WTC11 (cell line): Measurements from ENCODE around the gene CDK16. TPM values are rescaled to one million over a fixed set of nuclear protein-coding genes. Genes with fewer than 3 reads are reported as not detected.

Experiments used
- ATAC-seq: fragments of 200-7000 bp; cut with Tn5 transposase; 2 replicates; pipeline ENCODE4 v1.10.0; 2021; ENCODE audit warnings: mild to moderate bottlenecking, moderate library complexity
- CTCF ChIA-PET: fragments of 300-600 bp; sonication (Branson Sonifier 250); formaldehyde crosslinking; loops from one replicate; lab custom pipeline; 2021; ENCODE audit warnings: antibody characterized with exemption; lab: Charles Lee
- POLR2A ChIA-PET: fragments of 350-600 bp; sonication (Branson Sonifier 250); formaldehyde crosslinking; loops from one replicate; lab custom pipeline; 2021; ENCODE audit warnings: antibody characterized with exemption; lab: Charles Lee
- DNase-seq: peaks from one replicate; pipeline ENCODE4 v3.0.0; 2021; ENCODE audit warnings: low spot score
- H3K27ac Mint-ChIP-seq: 2 replicates; pipeline ENCODE4 v1.8.0; 2021; ENCODE audit warnings: mixed read lengths
- H3K27me3 Mint-ChIP-seq: 2 replicates; pipeline ENCODE4 v1.8.0; 2021; ENCODE audit warnings: low read depth, mild to moderate bottlenecking, moderate library complexity, mixed read lengths
- H3K36me3 Mint-ChIP-seq: 2 replicates; pipeline ENCODE4 v1.8.0; 2021; ENCODE audit warnings: mixed read lengths
- H3K4me1 Mint-ChIP-seq: 2 replicates; pipeline ENCODE4 v1.8.0; 2022; ENCODE audit warnings: mixed read lengths
- H3K4me3 Mint-ChIP-seq: 2 replicates; pipeline ENCODE4 v1.8.0; 2021; ENCODE audit warnings: mild to moderate bottlenecking, moderate library complexity, mixed read lengths
- H3K9me3 Mint-ChIP-seq: 2 replicates; pipeline ENCODE4 v1.8.0; 2021; ENCODE audit warnings: mixed read lengths
- EMX1 ChIP-seq: fragments of 250-450 bp; sonication (Bioruptor Pico); IDR thresholded peaks from 2 replicates; pipeline ENCODE4 v1.8.0; 2021; ENCODE audit warnings: mild to moderate bottlenecking
- ESRRA ChIP-seq: sonication (generic); formaldehyde crosslinking; IDR thresholded peaks from 2 replicates; pipeline ENCODE4 v1.8.1; 2022; ENCODE audit warnings: mild to moderate bottlenecking, missing genetic modification reagents, borderline replicate concordance
- ETV6 ChIP-seq: sonication (generic); formaldehyde crosslinking; IDR thresholded peaks from 2 replicates; pipeline ENCODE4 v1.8.1; 2022; ENCODE audit warnings: mild to moderate bottlenecking, missing genetic modification reagents
- FOXP1 ChIP-seq: sonication (generic); formaldehyde crosslinking; IDR thresholded peaks from 2 replicates; pipeline ENCODE4 v1.8.0; 2022; ENCODE audit warnings: missing genetic modification reagents, mild to moderate bottlenecking, moderate library complexity, borderline replicate concordance
- GABPB1 ChIP-seq: sonication (generic); formaldehyde crosslinking; IDR thresholded peaks from 2 replicates; pipeline ENCODE4 v1.8.1; 2023; ENCODE audit warnings: mild to moderate bottlenecking, missing genetic modification reagents
- GRHL2 ChIP-seq: fragments of 250-450 bp; sonication (Bioruptor Pico); IDR thresholded peaks from 2 replicates; pipeline ENCODE4 v1.8.0; 2022; ENCODE audit warnings: mild to moderate bottlenecking, moderate library complexity; ENCODE audit not compliant: insufficient replicate concordance, severe bottlenecking
- NFE2L1 ChIP-seq: sonication (generic); formaldehyde crosslinking; IDR thresholded peaks from 2 replicates; pipeline ENCODE4 v1.8.1; 2023; ENCODE audit warnings: missing genetic modification reagents
- NR1H2 ChIP-seq: sonication (generic); formaldehyde crosslinking; IDR thresholded peaks from 2 replicates; pipeline ENCODE4 v1.9.0; 2021; ENCODE audit warnings: mild to moderate bottlenecking, moderate library complexity, missing genetic modification reagents
- SP1 ChIP-seq: sonication (generic); formaldehyde crosslinking; conservative IDR thresholded peaks from 2 replicates; pipeline ENCODE4 v1.8.1; 2022; ENCODE audit warnings: missing genetic modification reagents
- TEAD4 ChIP-seq: sonication (generic); formaldehyde crosslinking; IDR thresholded peaks from 2 replicates; pipeline ENCODE4 v1.8.0; 2022; ENCODE audit warnings: mild to moderate bottlenecking, missing genetic modification reagents
- TP53 ChIP-seq: sonication (generic); formaldehyde crosslinking; IDR thresholded peaks from 2 replicates; pipeline ENCODE4 v1.8.1; 2023; ENCODE audit warnings: mild to moderate bottlenecking, missing genetic modification reagents
- USF2 ChIP-seq: sonication (generic); formaldehyde crosslinking; IDR thresholded peaks from 2 replicates; pipeline ENCODE4 v1.8.1; 2023; ENCODE audit warnings: mild to moderate bottlenecking, missing genetic modification reagents, moderate library complexity
- ZNF281 ChIP-seq: sonication (generic); formaldehyde crosslinking; IDR thresholded peaks from 2 replicates; pipeline ENCODE4 v1.8.0; 2023; ENCODE audit warnings: mild to moderate bottlenecking, missing genetic modification reagents
- ZNF416 ChIP-seq: fragments of 250-450 bp; sonication (Bioruptor Pico); IDR thresholded peaks from 2 replicates; pipeline ENCODE4 v1.9.0; 2021; ENCODE audit warnings: mild to moderate bottlenecking, inconsistent platforms
- total RNA-seq: library from RNA; stranded (reverse); gene quantifications from 3 replicates; pipeline ENCODE4 v1.2.3, GENCODE V29; 2021
- TF ChIP-seq, protein P1 (sequence below): fragments of 250-450 bp; sonication (Bioruptor Pico); IDR thresholded peaks from 2 replicates; pipeline ENCODE4 v1.8.0; 2021; ENCODE audit warnings: mild to moderate bottlenecking
- TF ChIP-seq, protein P2 (sequence below): sonication (generic); formaldehyde crosslinking; IDR thresholded peaks from 2 replicates; pipeline ENCODE4 v1.8.0; 2022; ENCODE audit warnings: mild to moderate bottlenecking, missing genetic modification reagents
- TF ChIP-seq, protein P3 (sequence below): fragments of 250-450 bp; sonication (Bioruptor Pico); conservative IDR thresholded peaks from 2 replicates; pipeline ENCODE4 v1.9.0; 2021; ENCODE audit warnings: mild to moderate bottlenecking

CDK16 gene
- total RNA-seq, 1 experiment from 2014 or later, result 130 TPM

- peaks cover 4% of the 10 kb centered on the region for H3K36me3 Mint-ChIP-seq
- peak overlapping the region; percentile 93 for H3K4me3 Mint-ChIP-seq
- DNase-seq (no peak), ATAC-seq (no peak)
- H3K9me3 Mint-ChIP-seq, result no peaks in the 10 kb centered on the region
- peak overlapping the region; percentile 93 for H3K27ac Mint-ChIP-seq
- H3K27me3 Mint-ChIP-seq, result no peaks in the 10 kb centered on the region
- ChIA-PET POLR2A (no interaction called here), CTCF (no interaction called here)
- H3K4me1 Mint-ChIP-seq, result peaks cover 10% of the 10 kb centered on the region
- TF ChIP-seq TEAD4, result no peak
- no peak for TF ChIP-seq TP53 (CRISPR knock-in tag)
- no peak for TF ChIP-seq GRHL2 (CRISPR knock-in tag)
- TF ChIP-seq, protein P1, sequence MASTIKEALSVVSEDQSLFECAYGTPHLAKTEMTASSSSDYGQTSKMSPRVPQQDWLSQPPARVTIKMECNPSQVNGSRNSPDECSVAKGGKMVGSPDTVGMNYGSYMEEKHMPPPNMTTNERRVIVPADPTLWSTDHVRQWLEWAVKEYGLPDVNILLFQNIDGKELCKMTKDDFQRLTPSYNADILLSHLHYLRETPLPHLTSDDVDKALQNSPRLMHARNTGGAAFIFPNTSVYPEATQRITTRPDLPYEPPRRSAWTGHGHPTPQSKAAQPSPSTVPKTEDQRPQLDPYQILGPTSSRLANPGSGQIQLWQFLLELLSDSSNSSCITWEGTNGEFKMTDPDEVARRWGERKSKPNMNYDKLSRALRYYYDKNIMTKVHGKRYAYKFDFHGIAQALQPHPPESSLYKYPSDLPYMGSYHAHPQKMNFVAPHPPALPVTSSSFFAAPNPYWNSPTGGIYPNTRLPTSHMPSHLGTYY, result no peak
- TF ChIP-seq ESRRA (CRISPR knock-in tag), result no peak
- TF ChIP-seq NFE2L1 (CRISPR knock-in tag), result no peak
- TF ChIP-seq EMX1 (CRISPR knock-in tag), result no peak
- no peak for TF ChIP-seq NR1H2 (CRISPR knock-in tag)
- no peak for TF ChIP-seq ZNF416 (CRISPR knock-in tag)
- TF ChIP-seq, protein P2, sequence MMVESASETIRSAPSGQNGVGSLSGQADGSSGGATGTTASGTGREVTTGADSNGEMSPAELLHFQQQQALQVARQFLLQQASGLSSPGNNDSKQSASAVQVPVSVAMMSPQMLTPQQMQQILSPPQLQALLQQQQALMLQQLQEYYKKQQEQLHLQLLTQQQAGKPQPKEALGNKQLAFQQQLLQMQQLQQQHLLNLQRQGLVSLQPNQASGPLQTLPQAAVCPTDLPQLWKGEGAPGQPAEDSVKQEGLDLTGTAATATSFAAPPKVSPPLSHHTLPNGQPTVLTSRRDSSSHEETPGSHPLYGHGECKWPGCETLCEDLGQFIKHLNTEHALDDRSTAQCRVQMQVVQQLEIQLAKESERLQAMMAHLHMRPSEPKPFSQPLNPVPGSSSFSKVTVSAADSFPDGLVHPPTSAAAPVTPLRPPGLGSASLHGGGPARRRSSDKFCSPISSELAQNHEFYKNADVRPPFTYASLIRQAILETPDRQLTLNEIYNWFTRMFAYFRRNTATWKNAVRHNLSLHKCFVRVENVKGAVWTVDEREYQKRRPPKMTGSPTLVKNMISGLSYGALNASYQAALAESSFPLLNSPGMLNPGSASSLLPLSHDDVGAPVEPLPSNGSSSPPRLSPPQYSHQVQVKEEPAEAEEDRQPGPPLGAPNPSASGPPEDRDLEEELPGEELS (CRISPR knock-in tag), result no peak
- TF ChIP-seq ZNF281, result no peak
- TF ChIP-seq, protein P3, sequence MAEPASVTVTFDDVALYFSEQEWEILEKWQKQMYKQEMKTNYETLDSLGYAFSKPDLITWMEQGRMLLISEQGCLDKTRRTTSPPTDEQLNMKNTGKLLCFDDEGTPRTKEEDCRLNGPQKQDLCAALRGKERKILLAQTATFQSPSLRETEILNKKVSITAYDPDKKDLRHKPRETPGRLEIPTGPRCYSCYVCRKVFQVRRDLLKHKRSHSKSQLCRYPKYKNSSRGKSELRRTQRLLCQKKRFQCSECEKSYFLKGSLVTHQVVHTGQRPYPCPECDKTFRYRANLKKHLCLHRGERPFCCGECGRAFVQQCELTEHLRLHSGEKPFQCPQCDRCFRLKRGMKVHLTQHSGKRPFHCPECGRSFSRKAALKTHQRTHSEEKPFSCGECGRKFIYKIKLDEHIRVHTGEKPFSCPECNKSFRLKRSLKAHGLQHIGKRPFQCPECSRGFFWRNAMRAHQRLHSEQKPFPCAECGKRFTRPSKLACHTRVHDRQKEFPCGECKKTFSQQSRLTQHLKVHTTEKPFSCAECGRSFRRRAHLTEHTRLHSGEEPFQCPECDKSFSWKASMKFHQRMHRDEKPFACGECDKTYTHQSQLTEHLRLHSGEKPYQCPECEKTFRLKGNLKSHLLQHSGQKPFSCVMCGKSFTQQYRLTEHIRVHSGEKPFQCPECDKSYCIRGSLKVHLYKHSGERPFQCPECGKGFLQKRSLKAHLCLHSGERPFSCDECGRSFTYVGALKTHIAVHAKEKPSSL (CRISPR knock-in tag), result no peak
- TF ChIP-seq SP1 (CRISPR knock-in tag), result no peak
- TF ChIP-seq ETV6 (CRISPR knock-in tag), result no peak
- no peak for TF ChIP-seq USF2
These were observed 16.1 kb downstream of the CDK16 start for GRCh38 chrX:47234583-47234982.

DNA sequence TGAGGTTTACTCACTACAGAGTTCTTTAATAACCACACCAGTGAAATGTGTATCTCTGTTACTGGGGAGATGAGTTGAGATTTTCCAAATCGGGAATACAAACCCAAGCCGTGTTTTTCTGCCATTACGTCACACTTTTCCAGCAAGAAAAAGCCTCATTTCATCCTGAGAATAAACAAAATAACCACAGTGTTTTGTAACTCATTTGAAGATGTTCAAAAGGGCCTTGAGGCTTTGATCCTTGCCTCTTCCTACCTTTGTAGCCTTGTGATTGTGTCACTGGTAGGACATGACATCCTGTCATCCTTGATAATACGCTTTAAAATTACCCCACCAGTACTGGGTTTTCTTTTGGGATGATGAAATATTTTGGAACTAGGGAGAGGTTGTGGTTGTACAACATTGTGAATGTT is 17.2 kb downstream of the CDK16 start:
- H3K4me3 Mint-ChIP-seq, result peak overlapping the region; percentile 29; the same call in 1 of the 2 replicates
- no peak for ATAC-seq
- ChIA-PET CTCF (no interaction called here), POLR2A (interaction anchor here (1.0 kb wide), 1 partner anchor 18 kb away, joined by 3 read pairs; no protein-coding TSS in a partner anchor)
- peaks cover 16% of the 10 kb centered on the region for H3K36me3 Mint-ChIP-seq
- H3K4me1 Mint-ChIP-seq, result peaks cover 10% of the 10 kb centered on the region
- no peak for DNase-seq
- peak overlapping the region; percentile 76 for H3K27ac Mint-ChIP-seq
- no peaks in the 10 kb centered on the region for H3K9me3 Mint-ChIP-seq
- no peaks in the 10 kb centered on the region for H3K27me3 Mint-ChIP-seq
- TF ChIP-seq FOXP1 (CRISPR knock-in tag) (no peak), GABPB1 (CRISPR knock-in tag) (peak; percentile 75; the same call in 1 of the 2 replicates)
